NOMO-1 treated with DMSO at 0.1 percent for 48 hours (cell line): ENCODE results near the gene ZGLP1.
"Not testable (repeated sequence)": the region's sequence is repeated elsewhere in the genome, so short reads cannot be mapped to it uniquely, and the experiment has no call there.

Experiments
- DNase-seq: peaks from one replicate; lab custom pipeline; 2025; ENCODE audit not compliant: unreplicated experiment; lab: John Stamatoyannopoulos, UW

ZGLP1 gene

DNA sequence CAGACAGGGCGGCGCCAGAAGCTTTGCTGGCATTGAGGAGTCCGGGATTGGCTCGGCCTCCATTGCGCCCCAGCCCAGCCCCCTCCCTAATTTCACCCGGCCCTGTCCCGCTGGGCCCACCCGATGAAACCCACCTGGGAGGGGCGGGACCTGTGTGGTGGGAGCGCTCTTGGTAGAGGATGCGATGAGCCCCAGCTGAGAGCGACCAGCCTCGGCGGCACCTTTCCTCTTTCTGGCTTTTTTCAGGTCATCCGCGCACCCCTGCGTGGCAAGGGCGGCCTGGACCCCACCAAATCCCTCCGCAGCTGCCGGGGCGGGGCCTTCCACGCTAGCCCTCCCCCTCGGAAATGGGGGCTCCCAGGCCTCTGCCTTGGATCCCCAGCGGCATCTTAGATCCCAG, at the start of gene ZGLP1:
Gene ZGLP1 (minus strand): TSS at position 393 of the 400 bp plus-strand sequence.
- no peak for DNase-seq

DNA sequence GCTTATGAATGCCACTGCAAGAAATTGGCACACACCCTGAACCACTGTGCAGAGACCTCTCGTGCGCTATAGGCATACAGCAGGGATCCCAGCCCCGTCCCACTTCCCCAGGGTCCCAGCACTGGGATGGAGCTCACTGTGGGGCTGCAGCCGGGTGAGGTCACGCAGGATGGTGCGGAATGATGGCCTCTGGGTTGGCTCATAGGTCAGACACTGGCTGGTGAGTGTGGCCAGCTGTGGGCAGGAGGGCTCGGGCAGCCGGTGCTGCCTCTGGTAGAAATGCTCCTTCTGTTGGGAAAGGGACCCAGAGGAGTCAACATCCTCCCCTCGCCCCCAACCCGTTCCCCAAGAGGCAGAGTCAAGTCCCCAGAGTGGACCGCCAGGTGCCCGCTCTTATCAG, 46.8 kb upstream of the ZGLP1 start:
- no peak for DNase-seq

DNA sequence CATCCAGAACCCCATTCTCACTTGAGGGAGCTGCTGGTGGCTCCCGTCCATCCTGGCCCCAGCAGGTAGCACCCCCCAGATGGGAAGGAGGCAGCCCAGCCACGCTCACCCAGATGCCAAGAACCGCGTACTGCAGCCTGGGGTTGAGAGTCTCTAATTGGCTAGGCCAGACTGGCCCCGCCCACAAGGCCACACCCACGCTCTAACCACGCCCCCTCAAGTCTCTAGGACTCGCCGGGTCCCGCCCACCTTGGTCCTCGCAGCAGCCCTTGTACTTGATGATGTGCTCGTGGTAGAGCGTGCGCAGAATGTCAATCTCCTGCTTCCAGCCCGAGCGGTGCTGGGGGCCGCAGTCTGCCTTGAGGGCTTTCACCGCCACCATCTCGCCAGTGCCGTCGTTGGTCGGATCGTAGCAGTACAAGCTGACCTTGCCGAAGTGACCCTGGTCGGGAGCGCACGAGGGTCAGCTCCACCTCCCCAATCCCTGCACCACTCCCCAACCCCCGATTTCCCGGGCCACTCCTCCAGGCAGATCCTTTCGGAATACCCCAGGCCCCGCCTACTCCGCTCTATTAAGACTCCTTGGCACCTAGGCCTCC, 44.3 kb upstream of the ZGLP1 start:
- no peak for DNase-seq

DNA sequence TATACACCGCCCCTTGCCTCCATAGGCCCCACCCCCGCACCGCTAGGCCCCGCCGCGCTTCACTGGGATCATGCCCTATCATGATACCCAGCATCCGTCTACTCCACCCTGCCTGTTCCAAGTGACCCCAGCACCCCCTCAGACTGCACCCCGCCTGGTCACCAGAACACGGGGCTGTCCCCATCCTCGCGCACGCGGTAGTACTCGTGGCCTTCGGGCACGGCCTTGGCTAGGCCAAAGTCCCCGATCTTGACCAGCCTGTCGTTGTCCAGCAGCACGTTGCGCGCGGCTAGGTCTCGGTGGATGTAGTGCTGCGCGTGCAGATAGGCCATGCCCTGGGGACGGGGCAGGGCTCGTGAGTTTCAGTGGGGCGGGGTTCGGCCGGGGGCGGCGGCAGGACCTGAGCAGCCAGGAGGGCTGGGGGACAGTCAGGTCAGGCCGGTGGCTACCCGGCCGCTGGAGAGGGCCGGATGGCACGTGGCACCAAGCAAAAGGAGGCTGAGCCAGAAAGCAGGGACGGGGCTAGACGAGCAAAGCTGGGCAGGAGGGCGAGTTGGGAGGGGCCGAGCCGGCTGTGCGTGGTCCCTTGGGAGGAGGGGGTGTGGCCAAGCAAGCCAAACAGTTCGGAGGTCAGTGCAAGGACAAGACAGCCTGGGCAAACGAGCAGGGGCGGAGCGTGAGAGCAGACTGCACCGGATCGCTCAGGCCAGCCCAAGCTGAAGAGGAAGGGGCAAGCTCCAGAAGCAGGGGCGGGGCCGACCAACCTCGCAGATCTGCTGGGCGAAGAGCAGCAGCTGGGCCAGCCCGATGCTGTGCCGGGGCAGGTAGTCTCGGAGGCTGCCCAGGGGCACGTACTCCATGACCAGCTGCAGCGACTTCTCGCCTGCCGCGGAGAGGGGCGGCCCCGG, 43.4 kb upstream of the ZGLP1 start:
- DNase-seq, result no peak

DNA sequence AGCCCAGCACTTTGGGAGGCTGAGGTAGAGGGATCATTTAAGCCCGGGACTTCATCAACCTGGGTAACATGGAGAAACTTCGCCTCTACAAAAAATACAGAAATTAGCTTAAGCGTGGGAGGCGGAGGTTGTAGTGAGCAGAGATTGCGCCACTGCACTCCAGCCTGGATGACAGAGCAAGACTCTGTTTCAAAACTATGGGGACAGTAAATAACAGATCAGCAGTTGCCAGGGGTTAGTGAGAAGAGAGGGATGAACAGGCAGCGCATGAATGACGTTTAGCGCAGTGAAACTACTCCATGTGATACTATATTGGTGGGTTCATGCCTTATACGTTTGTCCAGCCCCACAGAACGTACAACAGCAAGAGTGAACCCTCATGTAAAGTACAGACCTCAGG, 36.9 kb upstream of the ZGLP1 start:
- peak; percentile 95 for DNase-seq

DNA sequence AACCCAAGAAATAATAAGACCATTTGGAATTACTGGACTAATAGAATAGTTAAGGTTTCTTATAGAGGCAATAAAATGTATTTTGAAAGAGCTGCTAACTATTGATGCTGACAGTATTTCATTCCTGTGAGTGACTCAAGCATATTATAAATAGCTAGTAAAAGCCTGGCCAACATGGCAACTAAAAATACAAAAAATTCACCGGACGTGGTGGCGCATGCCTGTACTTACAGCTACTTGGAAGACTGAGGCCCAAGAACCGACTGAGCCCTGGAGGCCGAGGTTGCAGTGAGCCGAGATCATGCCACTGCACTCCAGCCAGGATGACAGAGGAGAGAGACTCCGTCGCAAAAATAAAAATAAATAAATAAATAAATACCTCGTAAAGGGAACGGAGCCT, 35.2 kb upstream of the ZGLP1 start:
- DNase-seq, result no peak

DNA sequence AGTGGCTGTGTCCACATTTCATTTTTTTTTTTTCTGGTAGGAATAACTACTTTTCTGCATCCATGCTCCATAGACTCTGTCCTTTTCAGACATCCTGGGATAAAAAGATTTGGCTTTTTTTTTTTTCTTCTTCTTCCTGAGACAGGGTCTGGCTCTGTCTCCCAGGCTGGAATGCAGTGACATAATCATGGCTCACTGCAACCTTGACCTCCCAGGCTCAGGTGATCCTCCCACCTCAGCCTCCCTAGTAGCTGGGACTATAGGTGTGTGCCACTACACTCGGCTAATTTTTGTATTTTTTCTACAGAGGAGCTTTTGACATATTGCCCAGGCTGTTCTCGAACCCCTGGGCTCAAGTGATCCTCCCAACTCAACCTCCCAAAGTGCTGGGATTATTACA, 33.9 kb upstream of the ZGLP1 start:
- no peak for DNase-seq

DNA sequence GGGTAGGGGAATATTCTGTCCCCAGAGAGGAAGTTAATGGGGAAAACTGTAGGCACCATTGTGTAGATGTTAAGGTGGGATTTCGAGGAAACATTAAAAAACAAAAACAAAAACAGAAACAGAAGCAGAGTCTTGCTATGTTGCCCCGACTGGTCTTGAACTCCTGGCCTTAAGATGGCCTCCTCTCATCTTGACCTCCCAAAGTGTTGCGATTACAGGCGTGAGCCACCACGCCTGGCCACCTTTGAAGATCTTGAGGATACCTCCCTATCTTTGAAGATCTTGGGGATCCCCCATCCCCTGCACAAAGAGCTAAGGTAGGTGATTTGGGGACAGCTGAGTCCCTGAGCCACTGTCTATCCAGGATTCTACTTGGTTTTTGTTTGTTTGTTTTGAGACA, 30.4 kb upstream of the ZGLP1 start:
- no peak for DNase-seq

DNA sequence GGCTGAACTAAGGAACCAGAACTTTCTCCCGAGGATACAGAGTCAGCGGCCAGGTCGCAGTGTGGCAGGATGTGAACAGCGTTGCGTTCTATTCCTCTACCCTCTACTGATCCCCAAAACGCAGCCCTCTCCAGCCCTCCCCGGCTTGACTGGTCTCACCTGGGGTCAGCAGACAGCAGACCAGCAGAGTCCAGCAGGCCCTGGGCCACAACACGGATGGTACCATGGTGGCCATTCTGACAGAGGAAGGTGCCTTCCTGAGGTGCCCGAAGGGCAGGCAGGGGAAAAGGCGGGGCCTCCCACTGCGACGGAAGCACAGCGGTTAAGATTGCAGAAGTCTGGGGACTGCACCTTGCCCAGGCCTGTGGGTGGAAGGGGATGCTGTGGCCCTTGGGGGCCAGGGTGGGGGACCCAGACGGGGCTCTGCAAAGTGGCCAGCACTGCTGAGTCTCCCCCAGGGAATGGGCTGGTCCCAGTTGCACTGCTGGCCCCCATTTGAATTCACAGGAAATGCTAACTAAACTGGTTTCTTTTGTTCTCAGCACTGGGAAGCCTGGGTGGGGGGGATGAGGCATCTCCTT, 29.9 kb upstream of the ZGLP1 start, which contains the start of gene ICAM3:
Gene ICAM3 (minus strand): TSS at position 245 of the 581 bp plus-strand sequence. CDS start 10 bp downstream, at position 235.
- DNase-seq, result peak; percentile 73

DNA sequence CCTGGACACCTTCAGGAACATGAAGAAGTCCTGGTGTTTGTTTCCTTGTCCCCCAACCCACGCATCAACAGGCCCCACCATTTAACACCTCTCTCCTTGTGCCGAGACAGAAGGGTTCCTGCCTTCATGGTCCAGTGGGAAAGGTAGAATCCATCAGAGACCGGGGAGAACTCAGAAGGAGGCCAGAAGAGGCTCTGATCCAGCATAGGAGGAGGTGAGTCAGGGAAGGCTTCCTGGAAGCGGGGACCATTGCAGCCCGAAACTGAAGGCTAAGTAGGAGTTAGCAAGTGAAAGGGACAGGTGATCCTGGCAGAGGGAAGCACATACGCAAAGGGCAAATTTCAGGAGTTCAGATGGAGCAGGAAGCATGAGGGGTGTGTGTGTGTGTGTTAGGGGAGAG, 29.3 kb upstream of the ZGLP1 start:
- no peak for DNase-seq

DNA sequence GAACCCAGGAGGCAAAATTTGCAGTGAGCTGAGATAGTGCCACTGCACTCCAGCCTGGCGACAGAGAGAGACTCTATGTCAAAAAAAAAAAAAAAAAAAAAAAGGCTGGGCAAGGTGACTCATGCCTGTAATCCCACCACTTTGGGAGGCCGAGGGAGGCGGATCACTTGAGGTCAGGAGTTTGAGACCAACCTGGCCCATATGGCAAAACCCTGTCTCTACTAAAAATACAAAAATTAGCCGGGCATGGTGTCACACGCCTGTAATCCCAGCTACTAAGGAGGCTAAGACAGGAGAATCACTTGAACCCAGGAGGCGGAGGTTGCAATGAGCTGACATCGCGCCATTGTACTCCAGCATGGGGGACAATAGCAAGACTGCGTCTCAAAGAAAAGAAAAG, 27.1 kb upstream of the ZGLP1 start:
- not testable (repeated sequence) for DNase-seq

DNA sequence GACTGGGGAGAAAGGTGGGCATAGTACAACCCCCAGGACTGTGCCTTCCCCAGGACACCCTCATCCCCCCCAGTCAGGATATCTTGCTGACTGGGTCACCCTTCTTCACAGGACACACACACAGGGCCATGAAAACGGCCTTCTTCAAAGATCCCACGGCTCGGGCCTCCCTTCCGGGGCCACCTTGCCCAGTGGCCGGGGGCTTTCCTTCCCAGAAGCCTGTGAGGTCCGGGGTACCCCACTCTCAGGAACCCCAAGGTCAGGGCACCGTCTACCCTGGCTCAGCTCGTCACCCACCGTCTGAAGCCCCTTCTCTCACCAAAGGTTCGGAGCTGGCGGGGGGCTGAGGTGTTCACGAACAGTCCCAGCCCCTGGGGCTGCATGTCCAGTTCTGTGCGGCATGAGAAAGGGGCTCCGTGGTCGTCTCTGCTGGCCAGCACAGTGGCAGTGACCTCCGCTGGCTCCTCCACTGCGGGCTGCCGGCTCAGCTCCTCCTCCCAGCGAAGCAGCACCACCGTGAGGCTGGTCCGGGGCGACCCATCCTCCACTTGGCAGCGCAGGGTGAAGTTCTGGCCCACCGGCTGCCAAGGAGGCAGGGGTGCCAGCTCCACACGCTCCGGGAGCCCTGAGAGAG, 25.9 kb upstream of the ZGLP1 start:
- no peak for DNase-seq

DNA sequence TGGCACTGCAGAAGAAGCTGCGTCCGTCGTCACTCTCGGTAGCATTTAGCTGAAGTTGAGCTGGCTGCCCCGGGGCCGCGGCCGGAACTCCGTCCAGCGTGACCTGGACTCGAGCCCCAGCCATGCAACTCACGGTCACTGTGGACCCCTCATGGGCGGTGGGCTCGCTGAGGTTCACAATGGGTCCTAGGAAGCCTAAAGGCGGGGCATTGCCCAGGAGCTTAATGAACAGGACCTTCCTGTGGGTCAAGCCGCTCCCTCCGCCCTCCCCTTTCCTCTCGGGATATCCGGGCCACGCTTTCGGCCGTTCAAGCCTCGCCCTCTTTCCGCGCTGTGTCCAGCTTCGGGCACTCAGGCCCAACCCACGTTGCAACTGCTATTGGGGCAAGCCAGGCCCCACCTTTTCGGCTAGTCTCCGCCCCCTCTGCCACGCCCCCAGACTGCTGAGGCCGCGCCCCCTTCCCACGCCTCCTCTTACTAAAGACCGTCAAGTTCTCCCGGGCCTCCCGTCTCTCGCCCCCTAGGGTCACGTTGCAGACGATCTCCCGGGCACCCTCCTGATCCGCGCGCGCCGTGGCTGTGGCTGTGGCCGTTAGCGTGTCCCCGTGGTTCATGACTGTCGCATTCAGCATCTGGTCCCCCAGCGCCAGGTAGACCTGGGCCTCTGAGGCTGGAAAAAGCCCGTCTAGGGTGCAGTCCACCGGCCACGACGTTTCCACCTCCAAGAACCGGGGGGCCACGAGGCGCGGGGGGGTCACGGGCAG, 25.2 kb upstream of the ZGLP1 start:
- DNase-seq, result peak; percentile 86

DNA sequence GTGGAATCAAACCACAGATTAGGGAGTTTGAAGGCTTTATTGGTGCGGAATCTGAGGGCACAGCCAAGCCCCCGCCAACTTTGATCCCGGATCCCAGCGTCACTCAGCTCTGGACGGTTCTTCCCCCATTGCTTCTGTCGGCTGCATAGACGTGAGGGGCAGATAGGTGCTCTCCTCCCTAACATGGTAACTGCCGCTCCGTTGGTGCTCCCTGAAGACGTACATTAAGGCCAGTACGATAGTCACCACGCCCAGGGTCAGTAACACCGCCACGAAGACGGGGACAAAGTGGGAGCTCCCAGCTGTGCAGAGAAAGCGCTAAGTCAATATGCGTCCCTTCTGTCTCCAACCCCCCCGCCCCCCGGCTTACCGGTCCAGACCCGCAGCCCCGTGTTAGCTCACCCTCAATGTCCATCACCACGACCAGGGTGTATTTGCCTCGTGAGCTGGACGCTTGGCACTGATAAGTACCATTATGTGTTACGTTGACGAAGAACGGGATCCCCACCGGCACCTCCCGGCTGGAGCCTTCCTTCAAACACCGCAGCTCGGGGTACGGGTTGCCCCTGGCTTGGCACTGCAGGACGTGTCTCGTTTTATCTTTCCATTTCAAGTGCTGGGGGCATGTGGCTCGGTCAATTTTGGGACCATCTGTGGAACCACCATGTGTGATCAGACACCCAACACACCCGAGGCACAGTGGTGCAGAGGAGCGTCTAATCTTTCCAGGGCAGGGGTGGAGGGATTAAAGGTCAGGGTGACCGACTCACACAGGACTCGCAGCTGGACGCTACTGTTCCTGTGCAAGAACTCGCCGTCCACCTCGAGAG, 24.4 kb upstream of the ZGLP1 start:
- DNase-seq, result no peak

DNA sequence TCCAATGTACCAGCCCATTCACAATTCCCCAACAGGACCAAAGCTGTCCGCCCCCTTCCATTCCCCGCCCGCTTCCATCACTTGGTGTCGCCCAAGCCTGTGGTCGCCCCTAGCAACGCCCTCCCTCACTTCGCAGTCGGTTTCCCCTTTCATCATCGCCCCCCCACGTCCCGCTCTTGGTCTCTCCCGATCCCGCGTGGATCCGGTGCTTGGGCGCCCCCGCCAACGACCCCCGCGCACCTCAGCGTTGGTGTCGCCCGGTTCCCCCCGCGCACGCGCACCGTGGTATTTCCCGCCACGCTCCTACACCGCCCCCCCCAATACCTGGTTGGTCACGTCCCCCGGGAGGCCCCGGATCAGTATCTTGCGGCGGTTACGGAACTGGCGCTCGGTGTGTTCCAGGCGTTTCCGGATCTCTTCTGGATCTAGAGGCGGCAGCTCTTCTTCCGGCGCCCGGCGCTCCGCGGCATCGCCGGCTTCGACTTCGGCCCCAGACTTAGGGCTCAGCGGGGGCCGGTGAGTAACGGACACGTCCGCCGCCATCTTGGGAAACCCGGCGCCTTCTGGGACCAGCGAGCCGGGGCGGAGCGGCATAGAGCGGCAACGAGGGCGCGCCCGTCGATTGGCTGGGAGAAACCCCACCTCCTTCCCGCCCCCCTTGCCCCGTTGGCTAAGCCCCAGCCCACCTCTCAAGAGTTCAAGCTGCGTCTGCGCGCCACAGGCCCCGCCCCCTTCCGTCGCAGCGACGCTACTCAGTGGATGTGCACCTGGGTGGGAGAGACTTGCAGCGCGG, 23.5 kb upstream of the ZGLP1 start, which contains the start of gene RAVER1:
Gene RAVER1 (minus strand): TSS at position 565 of the 793 bp plus-strand sequence. CDS start 22 bp downstream, at position 543.
- peak; percentile 95 for DNase-seq

DNA sequence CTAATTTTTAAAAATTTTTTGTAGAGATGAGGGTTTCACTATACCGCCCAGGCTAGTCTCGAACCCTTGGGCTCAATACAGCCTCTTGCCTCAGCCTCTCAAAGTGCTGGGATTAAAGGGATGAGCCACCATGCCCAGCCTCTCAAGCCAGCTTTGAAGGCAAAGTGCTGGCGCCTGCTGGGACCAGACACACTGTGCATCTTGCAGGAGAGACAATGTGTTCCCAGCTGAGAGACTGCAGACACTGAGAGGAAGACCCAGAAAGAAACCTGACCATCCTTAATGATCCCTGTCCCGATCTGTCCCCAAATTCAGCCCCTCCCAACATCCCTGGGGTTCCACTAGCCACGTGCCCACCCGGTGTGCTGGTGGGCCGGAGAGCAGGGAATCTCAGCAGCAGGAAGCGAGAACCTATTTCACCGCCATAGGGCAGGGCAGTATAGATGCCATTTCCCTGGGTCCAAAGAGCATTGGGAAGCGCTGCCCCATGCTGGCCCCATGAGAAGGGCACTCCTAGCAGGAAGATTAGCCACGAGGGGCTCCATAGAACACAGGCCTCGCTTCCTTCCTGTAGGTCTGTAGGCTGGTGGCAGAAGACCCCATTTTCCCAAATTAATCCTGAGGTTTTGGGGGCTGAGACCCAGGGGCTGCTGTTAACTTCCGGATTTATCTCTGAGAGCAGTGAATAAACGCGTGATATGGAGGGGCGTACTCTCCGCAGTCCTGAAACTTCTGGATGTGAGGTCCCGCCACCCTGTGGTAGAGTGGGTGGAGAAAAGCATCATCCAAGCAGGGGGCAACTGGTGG, 22.7 kb upstream of the ZGLP1 start:
- DNase-seq, result no peak

DNA sequence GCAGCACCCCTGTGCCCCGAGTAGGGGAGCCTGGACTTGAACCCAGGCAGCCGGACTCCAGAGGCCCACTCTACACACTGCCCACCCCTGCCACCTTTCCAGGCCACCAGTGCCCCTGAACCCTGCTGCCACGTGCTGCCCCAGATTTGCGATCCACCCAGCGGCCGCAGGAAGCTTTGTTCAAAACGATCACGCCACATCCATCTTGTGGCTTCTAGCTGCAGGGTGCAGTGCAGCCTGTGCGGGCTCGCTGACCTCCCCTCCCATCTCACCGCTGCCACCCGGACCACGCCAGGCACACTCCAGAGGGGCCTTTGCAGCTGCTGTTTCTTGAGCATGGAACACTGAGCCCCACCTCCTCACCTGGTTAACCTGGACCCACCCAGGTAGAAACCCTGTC, 19.9 kb upstream of the ZGLP1 start:
- DNase-seq, result no peak
